ENCODE results near the gene HS3ST5. TPM values are rescaled to one million over a fixed set of nuclear protein-coding genes. Genes with fewer than 3 reads are reported as not detected.

Gene HS3ST5
- total and polyA plus RNA-seq, 7 experiments from 2014 or later = not detected

GRCh38 chr6:114170958-114171387 lies 171.8 kb downstream of the HS3ST5 start:
- ChIA-PET CTCF (no interaction called here), POLR2A (no interaction called here)
- H3K27ac ChIP-seq (ENCODE audit: low read depth, low read length) = no peak overlapping the region
- Mint-ChIP-seq H3K27me3 (peaks cover 0 to 22% (median 11%) of the 10 kb centered on the region in 5 donors), H3K4me3 (no peak overlapping the region), H3K36me3 (no peaks in the 10 kb centered on the region), H3K27ac (no peak overlapping the region), H3K9me3 (peaks cover 0 to 5% (median 0%) of the 10 kb centered on the region in 11 donors), H3K4me1 (no peaks in the 10 kb centered on the region)
- DNase-seq = no peak
- no peak for ATAC-seq
- H3K4me1 ChIP-seq (ENCODE audit: control insufficient read depth in 2 of 2, insufficient read depth in 2 of 2, low read length in 2 of 2) = no peaks in the 10 kb centered on the region
- H3K36me3 ChIP-seq (ENCODE audit: control insufficient read depth in 2 of 3, insufficient read depth in 3 of 3, low read length in 3 of 3) = no peaks in the 10 kb centered on the region
- no peaks in the 10 kb centered on the region for H3K9me3 ChIP-seq (ENCODE audit: control insufficient read depth in 2 of 3, low read length in 3 of 3)
- no peaks in the 10 kb centered on the region for H3K27me3 ChIP-seq (ENCODE audit: control insufficient read depth in 2 of 2, insufficient read depth in 2 of 2, low read length in 2 of 2)
- H3K4me3 ChIP-seq (ENCODE audit: low read length) = no peak overlapping the region
- intact Hi-C loops (cut with micrococcal nuclease) = no loop called here

- Mint-ChIP-seq H3K4me3 (no peak overlapping the region), H3K9me3 (peaks cover 0 to 5% (median 0%) of the 10 kb centered on the region in 11 donors), H3K36me3 (no peaks in the 10 kb centered on the region), H3K27ac (no peak overlapping the region), H3K4me1 (no peaks in the 10 kb centered on the region), H3K27me3 (peaks cover 0 to 22% (median 11%) of the 10 kb centered on the region in 5 donors)
- no peak for ATAC-seq
- Histone ChIP-seq H3K9me3 (ENCODE audit: control insufficient read depth in 2 of 3, low read length in 3 of 3) (no peaks in the 10 kb centered on the region), H3K36me3 (ENCODE audit: control insufficient read depth in 2 of 3, insufficient read depth in 3 of 3, low read length in 3 of 3) (no peaks in the 10 kb centered on the region), H3K4me3 (ENCODE audit: low read length) (no peak overlapping the region), H3K27ac (ENCODE audit: low read depth, low read length) (no peak overlapping the region), H3K4me1 (ENCODE audit: control insufficient read depth in 2 of 2, insufficient read depth in 2 of 2, low read length in 2 of 2) (no peaks in the 10 kb centered on the region), H3K27me3 (ENCODE audit: control insufficient read depth in 2 of 2, insufficient read depth in 2 of 2, low read length in 2 of 2) (no peaks in the 10 kb centered on the region)
- CTCF ChIA-PET = no interaction called here
- no peak for DNase-seq
- POLR2A ChIA-PET = no interaction called here
- intact Hi-C loops (cut with micrococcal nuclease) = no loop called here
Observed at GRCh38 chr6:114170372-114170771, 172.5 kb downstream of the HS3ST5 start.

GRCh38 chr6:114169763-114170162 lies 173.1 kb downstream of the HS3ST5 start:
- Histone ChIP-seq H3K27me3 (ENCODE audit: control insufficient read depth in 2 of 2, insufficient read depth in 2 of 2, low read length in 2 of 2) (no peaks in the 10 kb centered on the region), H3K4me1 (ENCODE audit: control insufficient read depth in 2 of 2, insufficient read depth in 2 of 2, low read length in 2 of 2) (no peaks in the 10 kb centered on the region), H3K9me3 (ENCODE audit: control insufficient read depth in 2 of 3, low read length in 3 of 3) (no peaks in the 10 kb centered on the region), H3K4me3 (ENCODE audit: low read length) (no peak overlapping the region), H3K36me3 (ENCODE audit: control insufficient read depth in 2 of 3, insufficient read depth in 3 of 3, low read length in 3 of 3) (no peaks in the 10 kb centered on the region), H3K27ac (ENCODE audit: low read depth, low read length) (no peak overlapping the region)
- H3K27ac Mint-ChIP-seq = no peak overlapping the region
- no peak overlapping the region for H3K4me3 Mint-ChIP-seq
- ChIA-PET CTCF (no interaction called here), POLR2A (no interaction called here)
- intact Hi-C loops (cut with micrococcal nuclease) = no loop called here
- peaks cover 0 to 5% (median 0%) of the 10 kb centered on the region in 11 donors for H3K9me3 Mint-ChIP-seq
- no peaks in the 10 kb centered on the region for H3K4me1 Mint-ChIP-seq
- ATAC-seq (no peak), DNase-seq (no peak)
- peaks cover 0 to 22% (median 11%) of the 10 kb centered on the region in 5 donors for H3K27me3 Mint-ChIP-seq
- H3K36me3 Mint-ChIP-seq = no peaks in the 10 kb centered on the region

- no peaks in the 10 kb centered on the region for H3K4me1 ChIP-seq (ENCODE audit: control insufficient read depth in 2 of 2, insufficient read depth in 2 of 2, low read length in 2 of 2)
- no peaks in the 10 kb centered on the region for H3K27me3 ChIP-seq (ENCODE audit: control insufficient read depth in 2 of 2, insufficient read depth in 2 of 2, low read length in 2 of 2)
- H3K9me3 ChIP-seq (ENCODE audit: control insufficient read depth in 2 of 3, low read length in 3 of 3) = no peaks in the 10 kb centered on the region
- Mint-ChIP-seq H3K4me1 (no peaks in the 10 kb centered on the region), H3K9me3 (peaks cover 0 to 5% (median 0%) of the 10 kb centered on the region in 11 donors), H3K36me3 (no peaks in the 10 kb centered on the region), H3K27me3 (peaks cover 0 to 17% (median 5%) of the 10 kb centered on the region in 5 donors), H3K4me3 (no peak overlapping the region), H3K27ac (no peak overlapping the region)
- ChIA-PET CTCF (no interaction called here), POLR2A (no interaction called here)
- intact Hi-C loops (cut with micrococcal nuclease) = no loop called here
- no peak overlapping the region for H3K4me3 ChIP-seq (ENCODE audit: low read length)
- H3K36me3 ChIP-seq (ENCODE audit: control insufficient read depth in 2 of 3, insufficient read depth in 3 of 3, low read length in 3 of 3) = no peaks in the 10 kb centered on the region
- DNase-seq (no peak), ATAC-seq (no peak)
- no peak overlapping the region for H3K27ac ChIP-seq (ENCODE audit: low read depth, low read length)
Observed at GRCh38 chr6:114167583-114168576, 174.9 kb downstream of the HS3ST5 start.

- POLR2A ChIA-PET = no interaction called here
- Mint-ChIP-seq H3K9me3 (peaks cover 0 to 5% (median 0%) of the 10 kb centered on the region in 11 donors), H3K36me3 (no peaks in the 10 kb centered on the region), H3K4me1 (no peaks in the 10 kb centered on the region), H3K27ac (no peak overlapping the region), H3K27me3 (peaks cover under 1 to 13% (median 5%) of the 10 kb centered on the region in 5 donors), H3K4me3 (no peak overlapping the region)
- H3K9me3 ChIP-seq (ENCODE audit: control insufficient read depth in 2 of 3, low read length in 3 of 3) = no peaks in the 10 kb centered on the region
- intact Hi-C loops (cut with micrococcal nuclease) = no loop called here
- H3K4me1 ChIP-seq (ENCODE audit: control insufficient read depth in 2 of 2, insufficient read depth in 2 of 2, low read length in 2 of 2) = no peaks in the 10 kb centered on the region
- DNase-seq (no peak), ATAC-seq (no peak)
- CTCF ChIA-PET = no interaction called here
- H3K36me3 ChIP-seq (ENCODE audit: control insufficient read depth in 2 of 3, insufficient read depth in 3 of 3, low read length in 3 of 3) = no peaks in the 10 kb centered on the region
- no peaks in the 10 kb centered on the region for H3K27me3 ChIP-seq (ENCODE audit: control insufficient read depth in 2 of 2, insufficient read depth in 2 of 2, low read length in 2 of 2)
- H3K27ac ChIP-seq (ENCODE audit: low read depth, low read length) = no peak overlapping the region
- no peak overlapping the region for H3K4me3 ChIP-seq (ENCODE audit: low read length)
Observed at GRCh38 chr6:114164207-114164606, 178.6 kb downstream of the HS3ST5 start.

- H3K27ac ChIP-seq (ENCODE audit: low read depth, low read length) = no peak overlapping the region
- Mint-ChIP-seq H3K36me3 (no peaks in the 10 kb centered on the region), H3K27ac (no peak overlapping the region), H3K9me3 (peaks cover 0 to 5% (median 0%) of the 10 kb centered on the region in 11 donors), H3K27me3 (peaks cover 2 to 5% (median 5%) of the 10 kb centered on the region in 5 donors), H3K4me3 (no peak overlapping the region), H3K4me1 (no peaks in the 10 kb centered on the region)
- H3K4me3 ChIP-seq (ENCODE audit: low read length) = no peak overlapping the region
- H3K27me3 ChIP-seq (ENCODE audit: control insufficient read depth in 2 of 2, insufficient read depth in 2 of 2, low read length in 2 of 2) = no peaks in the 10 kb centered on the region
- intact Hi-C loops (cut with micrococcal nuclease) = no loop called here
- ATAC-seq (no peak), DNase-seq (no peak)
- H3K9me3 ChIP-seq (ENCODE audit: control insufficient read depth in 2 of 3, low read length in 3 of 3) = no peaks in the 10 kb centered on the region
- H3K4me1 ChIP-seq (ENCODE audit: control insufficient read depth in 2 of 2, insufficient read depth in 2 of 2, low read length in 2 of 2) = no peaks in the 10 kb centered on the region
- H3K36me3 ChIP-seq (ENCODE audit: control insufficient read depth in 2 of 3, insufficient read depth in 3 of 3, low read length in 3 of 3) = no peaks in the 10 kb centered on the region
- POLR2A ChIA-PET = no interaction called here
- CTCF ChIA-PET = no interaction called here
Observed at GRCh38 chr6:114162691-114163347, 180.0 kb downstream of the HS3ST5 start.

All from naive thymus-derived CD4-positive, alpha-beta T cell (primary cell).